ENCODE measurements around the gene ARHGDIB.

ARHGDIB gene

DNA sequence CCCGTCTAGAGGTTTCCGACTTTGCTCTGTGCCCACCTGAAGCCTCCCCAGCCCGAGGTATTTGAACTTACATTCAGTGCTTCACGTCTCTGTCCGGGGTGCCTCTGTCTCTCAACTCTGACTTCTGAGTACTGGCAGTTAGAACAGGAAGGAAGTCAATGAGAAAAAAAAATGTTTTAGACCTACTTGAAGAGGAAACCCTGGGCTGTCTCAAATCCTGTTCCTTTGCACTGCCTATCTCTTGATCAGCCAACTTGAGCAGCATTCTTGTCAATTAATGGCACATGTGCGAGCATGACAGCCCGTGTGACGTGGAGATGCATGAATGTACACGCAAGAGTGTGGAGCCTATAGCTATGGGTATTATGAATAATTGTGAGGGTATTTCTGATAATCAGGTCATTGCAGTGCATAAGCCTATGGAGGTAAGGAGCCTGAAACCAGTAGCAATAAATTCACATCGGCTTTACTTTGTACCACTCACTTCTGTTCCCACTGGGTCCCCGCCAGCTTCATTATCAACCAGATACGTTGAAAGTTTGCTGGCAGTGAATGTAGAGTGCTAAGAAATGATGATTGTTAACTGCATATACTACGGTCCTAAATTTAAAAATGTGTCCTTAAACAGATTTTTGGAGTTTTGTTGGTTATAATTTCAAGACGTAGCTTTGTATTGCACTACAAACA, at the start of gene ARHGDIB:
Gene ARHGDIB, minus strand, starts transcription at position 136 of the 687 bp plus-strand sequence. CDS start 10,889 bp downstream, outside the sequence.
- H3K4me1 ChIP-seq (ENCODE audit: control insufficient read depth, insufficient read depth, low read length), result peaks cover 5% of the 10 kb centered on the region
- no peak within 1 kb of the TSS for H3K4me3 ChIP-seq (ENCODE audit: low read depth, low read length)
- H3K36me3 ChIP-seq (ENCODE audit: control insufficient read depth, insufficient read depth, low read length), result no peaks in the 10 kb centered on the region
- H3K9ac ChIP-seq (ENCODE audit: low read depth, low read length), result no peak within 1 kb of the TSS
- H3K27me3 ChIP-seq (ENCODE audit: control insufficient read depth, insufficient read depth, low read length), result no peaks in the 10 kb centered on the region
- H3K9me3 ChIP-seq (ENCODE audit: control insufficient read depth, insufficient read depth, low read length), result no peaks in the 10 kb centered on the region

DNA sequence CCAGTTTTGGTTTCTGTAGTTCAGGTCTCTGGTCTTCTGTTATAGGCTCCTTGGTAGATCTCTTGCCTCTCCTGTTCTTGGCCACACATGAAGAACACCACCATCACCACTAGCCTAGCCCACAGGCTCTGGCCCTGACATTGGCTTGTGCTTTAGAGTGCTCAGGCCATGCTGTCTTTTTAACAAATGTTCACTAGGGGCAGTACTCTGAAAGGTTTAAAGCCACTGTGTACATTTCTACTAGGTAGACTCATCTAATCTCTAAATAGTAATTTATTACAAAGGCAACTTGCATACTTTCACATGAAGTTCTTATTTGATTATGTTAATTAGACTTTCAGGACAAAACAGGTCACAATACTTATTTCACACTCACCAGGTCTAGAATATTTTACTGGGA, 49.8 kb upstream of the ARHGDIB start:
- H3K4me3 ChIP-seq (ENCODE audit: low read depth, low read length), result no peak overlapping the region
- no peaks in the 10 kb centered on the region for H3K4me1 ChIP-seq (ENCODE audit: control insufficient read depth, insufficient read depth, low read length)
- no peaks in the 10 kb centered on the region for H3K27me3 ChIP-seq (ENCODE audit: control insufficient read depth, insufficient read depth, low read length)
- H3K9ac ChIP-seq (ENCODE audit: low read depth, low read length), result no peak overlapping the region
- H3K9me3 ChIP-seq (ENCODE audit: control insufficient read depth, insufficient read depth, low read length), result no peaks in the 10 kb centered on the region
- H3K36me3 ChIP-seq (ENCODE audit: control insufficient read depth, insufficient read depth, low read length), result no peaks in the 10 kb centered on the region

DNA sequence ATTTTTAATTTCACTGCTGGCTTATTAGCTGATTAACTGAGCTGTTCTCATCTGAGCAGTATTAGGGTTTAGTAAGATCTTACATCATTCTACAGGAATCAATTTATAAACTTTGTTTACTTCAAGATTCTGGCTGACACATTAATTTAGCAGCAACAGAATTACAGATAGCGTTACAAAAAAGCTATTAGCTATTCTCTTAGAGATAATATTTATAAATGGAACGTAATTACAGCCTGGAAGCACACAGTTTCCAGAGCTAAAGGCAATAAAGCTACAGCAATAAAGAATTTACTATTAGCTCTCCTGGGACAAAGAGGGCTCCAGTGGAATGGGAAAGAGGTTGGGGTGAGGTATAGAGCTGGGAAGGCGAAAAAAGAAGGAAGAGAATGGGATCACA, 46.1 kb upstream of the ARHGDIB start:
- H3K4me1 ChIP-seq (ENCODE audit: control insufficient read depth, insufficient read depth, low read length), result no peaks in the 10 kb centered on the region
- no peaks in the 10 kb centered on the region for H3K9me3 ChIP-seq (ENCODE audit: control insufficient read depth, insufficient read depth, low read length)
- H3K4me3 ChIP-seq (ENCODE audit: low read depth, low read length), result no peak overlapping the region
- H3K36me3 ChIP-seq (ENCODE audit: control insufficient read depth, insufficient read depth, low read length), result no peaks in the 10 kb centered on the region
- no peaks in the 10 kb centered on the region for H3K27me3 ChIP-seq (ENCODE audit: control insufficient read depth, insufficient read depth, low read length)
- H3K9ac ChIP-seq (ENCODE audit: low read depth, low read length), result no peak overlapping the region

DNA sequence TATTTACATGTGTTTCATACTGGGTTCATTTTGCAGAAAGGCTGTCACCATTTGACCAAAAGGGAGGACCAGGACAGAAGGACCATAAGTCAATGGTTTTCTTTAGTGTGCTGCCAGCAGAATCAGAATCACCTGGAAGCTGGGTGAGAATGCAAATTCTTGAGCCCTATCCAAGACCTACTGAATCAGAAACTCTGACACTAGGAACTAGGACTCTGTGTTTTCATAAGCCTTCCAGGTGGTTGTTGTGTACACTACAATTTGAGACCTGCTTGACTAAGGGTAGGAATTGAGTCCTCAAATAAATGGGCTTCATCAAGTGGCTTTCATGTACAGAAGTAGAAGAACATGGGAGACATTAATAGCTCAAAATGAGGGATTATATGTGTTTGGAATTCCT, 43.7 kb upstream of the ARHGDIB start:
- H3K4me1 ChIP-seq (ENCODE audit: control insufficient read depth, insufficient read depth, low read length), result peaks cover 2% of the 10 kb centered on the region

DNA sequence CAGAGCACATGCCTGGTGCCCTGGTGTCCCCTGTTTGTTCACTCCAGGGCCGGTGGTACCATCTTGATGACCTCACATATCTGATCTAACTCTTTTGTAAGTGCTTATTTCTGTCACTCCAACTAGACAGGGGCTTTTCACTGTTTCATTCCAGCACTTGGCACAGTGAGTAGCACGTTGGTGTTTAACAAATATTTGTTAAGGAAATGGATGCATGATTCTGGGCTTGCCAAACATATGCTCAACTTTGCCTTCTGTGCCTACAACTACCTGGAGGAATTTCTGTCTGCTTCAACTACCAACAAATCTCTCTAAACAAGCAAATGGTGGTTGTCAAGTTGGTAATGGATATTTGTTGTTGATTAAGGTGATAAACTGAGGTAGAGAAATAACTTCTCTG, 43.0 kb upstream of the ARHGDIB start:
- H3K27me3 ChIP-seq (ENCODE audit: control insufficient read depth, insufficient read depth, low read length), result no peaks in the 10 kb centered on the region
- H3K36me3 ChIP-seq (ENCODE audit: control insufficient read depth, insufficient read depth, low read length), result no peaks in the 10 kb centered on the region
- H3K9ac ChIP-seq (ENCODE audit: low read depth, low read length), result no peak overlapping the region
- no peaks in the 10 kb centered on the region for H3K9me3 ChIP-seq (ENCODE audit: control insufficient read depth, insufficient read depth, low read length)
- H3K4me1 ChIP-seq (ENCODE audit: control insufficient read depth, insufficient read depth, low read length), result peaks cover 2% of the 10 kb centered on the region
- no peak overlapping the region for H3K4me3 ChIP-seq (ENCODE audit: low read depth, low read length)

More for the DNA sequence above, 43.7 kb upstream of the ARHGDIB start:
- H3K4me3 ChIP-seq (ENCODE audit: low read depth, low read length), result no peak overlapping the region
- no peak overlapping the region for H3K9ac ChIP-seq (ENCODE audit: low read depth, low read length)
- H3K36me3 ChIP-seq (ENCODE audit: control insufficient read depth, insufficient read depth, low read length), result no peaks in the 10 kb centered on the region
- no peaks in the 10 kb centered on the region for H3K9me3 ChIP-seq (ENCODE audit: control insufficient read depth, insufficient read depth, low read length)
- no peaks in the 10 kb centered on the region for H3K27me3 ChIP-seq (ENCODE audit: control insufficient read depth, insufficient read depth, low read length)

DNA sequence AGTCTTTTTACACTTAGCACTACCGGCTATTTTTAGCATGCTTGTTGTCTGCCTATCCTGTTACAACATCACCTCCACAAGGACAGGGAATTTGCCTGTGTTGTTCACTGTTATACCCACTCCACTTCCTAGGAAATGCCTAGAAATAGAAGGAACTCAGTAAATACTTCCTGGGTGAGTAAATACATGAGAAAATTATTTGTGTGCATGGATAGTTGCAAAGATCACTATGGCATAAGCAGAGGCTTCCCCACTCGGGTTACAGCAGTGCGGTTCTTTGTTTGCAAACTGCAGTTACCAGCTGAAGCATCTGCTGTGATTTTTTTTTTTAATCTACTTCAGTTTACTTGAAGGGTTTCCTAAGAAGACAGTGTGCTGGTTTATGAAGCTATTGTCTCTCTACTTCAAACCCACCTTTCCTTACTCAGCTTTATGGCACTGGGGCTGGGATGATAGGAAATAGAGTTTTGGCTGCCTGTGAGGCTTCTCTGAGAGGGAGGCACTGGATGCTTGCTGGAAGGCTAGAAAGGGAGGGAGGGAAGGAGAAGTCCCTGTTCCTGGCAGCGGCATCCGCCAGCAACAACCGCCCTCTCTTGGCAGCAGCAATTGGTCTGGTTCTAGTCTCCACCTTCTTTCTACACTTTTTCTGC, 40.5 kb upstream of the ARHGDIB start:
- no peak overlapping the region for H3K4me3 ChIP-seq (ENCODE audit: low read depth, low read length)
- H3K36me3 ChIP-seq (ENCODE audit: control insufficient read depth, insufficient read depth, low read length), result no peaks in the 10 kb centered on the region
- H3K27me3 ChIP-seq (ENCODE audit: control insufficient read depth, insufficient read depth, low read length), result no peaks in the 10 kb centered on the region
- no peak overlapping the region for H3K9ac ChIP-seq (ENCODE audit: low read depth, low read length)
- H3K9me3 ChIP-seq (ENCODE audit: control insufficient read depth, insufficient read depth, low read length), result no peaks in the 10 kb centered on the region
- peaks cover 2% of the 10 kb centered on the region for H3K4me1 ChIP-seq (ENCODE audit: control insufficient read depth, insufficient read depth, low read length)

DNA sequence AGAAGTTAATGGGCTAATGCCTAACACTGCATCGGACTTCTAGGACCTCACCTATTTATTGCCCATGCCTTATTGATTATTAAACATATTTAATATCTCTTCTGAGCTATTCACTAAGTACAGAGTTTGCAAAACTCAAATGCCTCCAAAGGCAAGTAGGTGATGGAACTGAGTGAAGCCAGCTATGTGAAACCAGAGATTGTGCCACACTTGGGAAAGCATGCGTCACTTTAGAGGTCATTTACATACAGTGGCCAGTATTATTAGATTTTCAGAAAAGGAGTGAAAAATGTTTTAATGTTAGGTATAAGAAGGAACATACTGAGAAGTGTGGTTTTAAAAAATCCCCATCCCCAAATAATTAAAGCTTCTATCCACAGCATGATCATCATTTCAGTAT, 39.2 kb upstream of the ARHGDIB start:
- Histone ChIP-seq H3K36me3 (ENCODE audit: control insufficient read depth, insufficient read depth, low read length) (no peaks in the 10 kb centered on the region), H3K9me3 (ENCODE audit: control insufficient read depth, insufficient read depth, low read length) (no peaks in the 10 kb centered on the region), H3K27me3 (ENCODE audit: control insufficient read depth, insufficient read depth, low read length) (no peaks in the 10 kb centered on the region), H3K9ac (ENCODE audit: low read depth, low read length) (no peak overlapping the region), H3K4me1 (ENCODE audit: control insufficient read depth, insufficient read depth, low read length) (peaks cover 2% of the 10 kb centered on the region), H3K4me3 (ENCODE audit: low read depth, low read length) (no peak overlapping the region)

DNA sequence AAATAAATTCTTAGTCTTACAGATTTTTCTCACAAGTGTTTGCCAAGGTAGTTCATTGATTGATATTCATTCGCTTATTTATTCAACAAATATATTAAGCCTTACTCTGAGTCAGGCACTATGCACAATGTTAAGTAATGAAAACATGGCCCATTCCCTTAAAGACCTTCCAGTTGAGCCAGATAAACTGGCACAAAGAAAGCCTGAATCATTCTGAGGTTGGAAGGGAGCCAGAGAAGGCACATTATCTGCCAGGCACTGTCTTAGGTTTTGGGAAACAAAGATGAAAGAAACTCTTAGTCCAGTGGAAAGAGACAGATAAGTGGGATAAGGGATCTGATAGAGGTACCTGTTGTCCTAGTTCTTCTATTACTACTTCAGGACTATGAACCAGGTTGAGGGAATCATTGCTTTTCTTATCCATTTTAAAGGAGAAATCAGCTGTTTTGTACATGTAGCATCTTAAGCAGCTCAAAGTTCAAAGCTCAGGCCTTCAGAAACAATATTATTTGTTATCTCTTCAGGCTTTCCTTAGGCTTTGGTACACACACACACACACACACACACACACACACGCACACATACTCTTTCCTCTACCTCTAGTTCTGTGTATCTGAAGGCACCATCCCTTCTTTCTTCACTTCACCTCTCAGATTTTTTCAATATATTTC, 38.4 kb upstream of the ARHGDIB start:
- Histone ChIP-seq H3K9me3 (ENCODE audit: control insufficient read depth, insufficient read depth, low read length) (no peaks in the 10 kb centered on the region), H3K4me3 (ENCODE audit: low read depth, low read length) (no peak overlapping the region), H3K36me3 (ENCODE audit: control insufficient read depth, insufficient read depth, low read length) (no peaks in the 10 kb centered on the region), H3K27me3 (ENCODE audit: control insufficient read depth, insufficient read depth, low read length) (no peaks in the 10 kb centered on the region), H3K9ac (ENCODE audit: low read depth, low read length) (no peak overlapping the region), H3K4me1 (ENCODE audit: control insufficient read depth, insufficient read depth, low read length) (peaks cover 2% of the 10 kb centered on the region)

DNA sequence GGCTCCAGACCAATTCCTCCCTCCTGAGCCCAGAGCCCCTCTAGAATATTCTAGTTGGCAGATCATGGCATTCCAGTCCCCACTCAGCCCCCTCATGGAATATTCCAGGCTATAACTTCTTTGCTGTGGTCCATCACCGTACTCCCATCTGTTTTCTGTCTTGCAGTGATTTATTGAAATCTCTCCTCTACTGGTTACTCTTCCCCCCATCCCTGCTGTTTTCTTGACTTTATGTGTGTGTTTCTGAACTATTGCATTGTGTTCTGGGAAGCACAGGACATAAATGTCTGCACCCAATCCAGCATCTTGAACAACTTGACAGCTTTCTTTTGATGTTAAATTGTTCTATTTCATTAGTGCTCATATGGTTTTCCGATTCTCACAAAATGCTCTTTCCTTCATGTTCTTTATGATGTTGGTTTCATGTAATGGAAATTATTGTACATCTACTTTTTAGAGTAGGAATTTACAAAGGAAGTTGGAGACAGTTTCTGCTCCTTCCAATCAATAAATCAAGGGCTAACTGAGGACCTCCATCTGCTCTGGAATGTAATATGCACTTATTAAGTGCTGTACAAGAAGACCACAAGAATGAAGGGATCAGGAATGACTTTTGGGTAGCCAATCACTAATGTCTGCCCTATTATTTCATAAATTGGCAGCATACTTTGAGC, 37.8 kb upstream of the ARHGDIB start:
- Histone ChIP-seq H3K36me3 (ENCODE audit: control insufficient read depth, insufficient read depth, low read length) (no peaks in the 10 kb centered on the region), H3K27me3 (ENCODE audit: control insufficient read depth, insufficient read depth, low read length) (no peaks in the 10 kb centered on the region), H3K4me1 (ENCODE audit: control insufficient read depth, insufficient read depth, low read length) (peaks cover 2% of the 10 kb centered on the region), H3K9me3 (ENCODE audit: control insufficient read depth, insufficient read depth, low read length) (no peaks in the 10 kb centered on the region), H3K9ac (ENCODE audit: low read depth, low read length) (no peak overlapping the region), H3K4me3 (ENCODE audit: low read depth, low read length) (no peak overlapping the region)

DNA sequence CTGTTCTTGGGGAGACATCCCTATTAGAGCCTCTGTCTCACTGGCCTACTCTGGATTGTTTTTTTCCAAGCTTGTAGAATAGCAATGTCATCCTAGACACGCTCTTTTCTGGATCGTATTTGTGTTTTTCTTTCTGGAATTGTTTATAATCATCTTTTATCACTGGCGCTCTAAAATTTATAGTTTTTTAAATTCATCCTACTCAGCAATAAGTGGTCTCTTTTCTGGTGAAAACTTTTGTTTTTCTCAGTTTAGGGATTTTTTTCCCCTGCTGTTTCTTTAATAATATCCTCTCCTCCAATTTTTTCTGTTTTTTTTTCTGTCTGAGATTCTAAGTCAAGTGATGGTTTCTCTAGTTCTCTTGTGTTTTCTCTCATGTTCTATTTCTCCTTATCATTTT, 36.6 kb upstream of the ARHGDIB start:
- Histone ChIP-seq H3K27me3 (ENCODE audit: control insufficient read depth, insufficient read depth, low read length) (no peaks in the 10 kb centered on the region), H3K9ac (ENCODE audit: low read depth, low read length) (no peak overlapping the region), H3K4me3 (ENCODE audit: low read depth, low read length) (no peak overlapping the region)

DNA sequence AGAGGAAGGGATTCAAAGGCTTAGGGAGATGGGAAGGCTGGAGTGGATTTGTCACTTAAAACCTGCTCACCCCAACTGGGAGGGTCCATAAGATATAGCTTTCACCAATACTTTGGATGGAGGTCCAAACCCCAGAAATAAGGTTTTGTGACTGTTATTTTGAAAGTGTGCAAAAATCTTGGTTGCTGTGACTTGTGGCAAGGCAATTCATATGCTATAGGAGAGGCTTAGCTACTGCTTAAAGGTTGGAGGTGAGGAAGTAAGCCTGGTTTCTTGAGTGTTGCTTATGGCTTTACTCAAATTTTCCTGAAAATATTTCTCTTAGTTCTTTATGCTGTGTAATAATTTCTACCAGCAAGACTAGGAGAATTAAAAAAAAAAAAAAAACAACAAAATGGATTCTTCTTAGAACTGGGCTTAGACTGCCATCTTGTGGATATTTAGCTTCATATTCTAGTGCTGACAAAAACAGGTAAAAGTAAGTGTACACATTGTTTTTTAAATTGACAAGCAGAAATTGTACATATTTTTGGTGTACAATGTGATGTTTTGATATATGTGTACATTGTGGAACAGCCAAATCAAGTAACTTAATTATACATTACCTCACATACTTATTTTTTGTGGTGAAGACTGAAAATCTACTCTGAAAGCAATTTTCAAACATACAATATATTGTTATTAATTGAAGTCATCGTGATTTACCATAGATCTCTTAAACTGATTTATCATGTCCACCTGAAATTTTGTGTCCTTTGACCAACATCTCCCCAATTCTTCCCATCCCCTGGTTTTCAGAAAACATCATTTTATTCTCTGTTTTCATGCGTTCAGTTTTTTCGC, 34.4 kb upstream of the ARHGDIB start:
- no peak overlapping the region for H3K4me3 ChIP-seq (ENCODE audit: low read depth, low read length)
- H3K36me3 ChIP-seq (ENCODE audit: control insufficient read depth, insufficient read depth, low read length), result no peaks in the 10 kb centered on the region
- no peaks in the 10 kb centered on the region for H3K27me3 ChIP-seq (ENCODE audit: control insufficient read depth, insufficient read depth, low read length)
- H3K9me3 ChIP-seq (ENCODE audit: control insufficient read depth, insufficient read depth, low read length), result no peaks in the 10 kb centered on the region
- no peak overlapping the region for H3K9ac ChIP-seq (ENCODE audit: low read depth, low read length)
- H3K4me1 ChIP-seq (ENCODE audit: control insufficient read depth, insufficient read depth, low read length), result no peaks in the 10 kb centered on the region

More for the DNA sequence above, 36.6 kb upstream of the ARHGDIB start:
- H3K36me3 ChIP-seq (ENCODE audit: control insufficient read depth, insufficient read depth, low read length), result no peaks in the 10 kb centered on the region
- peaks cover 2% of the 10 kb centered on the region for H3K4me1 ChIP-seq (ENCODE audit: control insufficient read depth, insufficient read depth, low read length)
- H3K9me3 ChIP-seq (ENCODE audit: control insufficient read depth, insufficient read depth, low read length), result no peaks in the 10 kb centered on the region

Measured in iPS-15b (cell line).